Activated naive CD4-positive, alpha-beta T cell treated with anti-CD3 and anti-CD28 coated beads, Interleukin-2, amount 50 U/mL, for 72 hours (primary cell): ENCODE data around the gene AKAP9. TPM values are rescaled to one million over a fixed set of nuclear protein-coding genes. Genes with fewer than 3 reads are reported as not detected.
"Not testable (repeated sequence)": the region's sequence is repeated elsewhere in the genome, so short reads cannot be mapped to it uniquely, and the experiment has no call there.

ENCODE experiments used
- ATAC-seq, 2 donors: fragments of 150-1000 bp; cut with Tn5 transposase; 2 replicates each; pipeline ENCODE4 v1.10.0; 2021; ENCODE audit warnings: mild to moderate bottlenecking in 2 of 2, moderate library complexity in 2 of 2
- DNase-seq, 2 donors: peaks; one replicate each; pipeline ENCODE4 v3.0.0; 2021 to 2022; ENCODE audit warnings: low spot score in 2 of 2
- H3K27ac Mint-ChIP-seq, 2 donors: one replicate each; pipeline ENCODE4 v1.8.0; 2022; ENCODE audit warnings: mild to moderate bottlenecking in 2 of 2, mixed read lengths in 2 of 2
- H3K36me3 Mint-ChIP-seq, 2 donors: one replicate each; pipeline ENCODE4 v1.8.0; 2022; ENCODE audit warnings: mixed read lengths in 2 of 2
- H3K9me3 Mint-ChIP-seq, 2 donors: one replicate each; pipeline ENCODE4 v1.8.0; 2022; ENCODE audit warnings: mixed read lengths in 2 of 2
- total RNA-seq, 2 donors: library from RNA; stranded (reverse); gene quantifications; one replicate each; pipeline ENCODE4 v1.2.3, GENCODE V29; 2022

AKAP9 gene
- total RNA-seq, 2 donors from 2014 or later: 35.5 to 37.9 TPM

GRCh38 chr7:92121681-92122080 lies 181.0 kb downstream of the AKAP9 start:
- no peak overlapping the region for H3K27ac Mint-ChIP-seq
- no peaks in the 10 kb centered on the region for H3K9me3 Mint-ChIP-seq
- DNase-seq (no peak), ATAC-seq (no peak)
- peaks cover 26 to 77% of the 10 kb centered on the region in 2 donors for H3K36me3 Mint-ChIP-seq

DNA sequence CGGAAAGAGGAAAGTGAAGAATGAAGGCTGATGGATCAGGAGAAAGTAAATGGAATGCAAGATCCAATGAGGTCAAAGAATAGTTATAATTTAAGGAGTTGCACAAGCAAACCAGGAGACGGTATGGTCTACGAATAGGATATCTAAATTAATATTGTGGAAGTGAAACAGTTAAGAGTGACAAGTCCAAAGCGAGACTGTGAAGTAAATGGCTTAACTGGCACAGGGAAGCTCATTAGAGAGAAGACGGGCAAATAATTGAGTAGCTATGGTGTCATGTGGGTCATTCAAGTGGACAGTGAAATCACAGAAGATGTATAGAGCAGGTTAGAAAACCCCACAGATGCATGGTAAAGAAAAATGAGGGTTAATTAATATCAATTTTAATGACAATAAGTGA lies 190.4 kb downstream of the AKAP9 start:
- Mint-ChIP-seq H3K9me3 (no peaks in the 10 kb centered on the region), H3K27ac (no peak overlapping the region), H3K36me3 (peaks cover 15 to 35% of the 10 kb centered on the region in 2 donors)
- no peak for ATAC-seq
- no peak for DNase-seq

GRCh38 chr7:92131764-92132330 lies 191.2 kb downstream of the AKAP9 start:
- Mint-ChIP-seq H3K9me3 (no peaks in the 10 kb centered on the region), H3K27ac (no peak overlapping the region), H3K36me3 (peaks cover 15 to 30% of the 10 kb centered on the region in 2 donors)
- no peak for DNase-seq
- no peak for ATAC-seq

GRCh38 chr7:92133133-92133736 lies 192.6 kb downstream of the AKAP9 start:
- no peaks in the 10 kb centered on the region for H3K9me3 Mint-ChIP-seq
- ATAC-seq (peak in 1 of 2 donors; percentile 15), DNase-seq (no peak)
- H3K36me3 Mint-ChIP-seq: peaks cover 15 to 21% of the 10 kb centered on the region in 2 donors
- peak overlapping the region; percentile 93 to 96 for H3K27ac Mint-ChIP-seq

GRCh38 chr7:92133737-92134270 lies 193.1 kb downstream of the AKAP9 start:
- H3K36me3 Mint-ChIP-seq: peaks cover 15 to 19% of the 10 kb centered on the region in 2 donors
- H3K27ac Mint-ChIP-seq: peak overlapping the region; percentile 93 to 97
- DNase-seq: peak; percentile 62 to 75
- peak; percentile 27 to 45 for ATAC-seq
- no peaks in the 10 kb centered on the region for H3K9me3 Mint-ChIP-seq

DNA sequence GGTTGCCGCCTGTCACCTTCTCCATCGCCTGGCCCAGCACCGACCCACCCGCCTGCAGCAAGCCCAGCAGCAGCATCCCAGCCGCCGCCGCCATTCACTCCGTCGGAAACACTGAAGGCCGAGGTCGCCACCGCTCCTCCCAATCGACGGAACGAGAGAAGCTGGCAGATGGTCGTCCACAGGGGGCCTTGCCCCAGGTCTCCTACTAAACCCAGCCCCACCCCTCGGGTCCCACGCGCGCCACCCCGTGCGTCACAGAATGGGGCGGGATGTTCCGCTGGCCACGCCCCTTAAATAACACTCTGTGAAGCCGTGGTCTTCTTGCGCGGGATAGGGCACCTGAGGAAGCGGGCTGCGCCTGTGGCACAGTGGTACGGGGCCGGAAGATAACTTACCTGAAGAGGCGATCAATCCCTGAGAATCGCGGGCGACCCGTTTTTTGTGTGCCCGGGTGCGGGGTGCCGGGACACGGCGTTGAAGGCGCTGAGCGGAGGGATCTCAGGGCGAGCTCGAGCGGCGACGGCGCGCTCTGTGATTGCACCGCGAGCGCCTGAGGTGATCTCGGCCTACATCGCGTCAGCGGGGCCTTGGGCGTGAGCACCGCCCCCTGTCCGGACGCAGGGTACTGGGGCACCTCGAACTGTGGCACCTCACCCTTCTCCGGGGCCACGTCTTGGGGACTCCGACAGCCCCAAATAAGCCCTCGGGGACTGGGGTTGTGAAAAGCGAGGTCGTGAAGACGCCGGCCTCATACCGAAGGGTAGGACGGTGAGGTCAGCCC lies 193.8 kb downstream of the AKAP9 start, which contains the start of gene CYP51A1:
Gene CYP51A1, minus strand, starts transcription at position 207 of the 781 bp plus-strand sequence. Its CDS starts 113 bp downstream, at position 94.
- Mint-ChIP-seq H3K36me3 (peaks cover 12 to 15% of the 10 kb centered on the region in 2 donors), H3K9me3 (no peaks in the 10 kb centered on the region), H3K27ac (peak within 1 kb of the TSS; percentile 93 to 97)
- ATAC-seq: peak; percentile 92 to 94
- DNase-seq: peak; percentile 92 to 93

- peak overlapping the region; percentile 93 to 97 for H3K27ac Mint-ChIP-seq
- DNase-seq: no peak
- ATAC-seq: no peak
Observed at GRCh38 chr7:92135052-92135889, 194.6 kb downstream of the AKAP9 start.

GRCh38 chr7:92137557-92137956 lies 196.9 kb downstream of the AKAP9 start:
- peaks cover 7 to 9% of the 10 kb centered on the region in 2 donors for H3K36me3 Mint-ChIP-seq
- no peak overlapping the region for H3K27ac Mint-ChIP-seq
- no peak for DNase-seq
- no peaks in the 10 kb centered on the region for H3K9me3 Mint-ChIP-seq
- no peak for ATAC-seq

More at GRCh38 chr7:92135052-92135889, 194.6 kb downstream of the AKAP9 start:
- Mint-ChIP-seq H3K36me3 (peaks cover 7 to 15% of the 10 kb centered on the region in 2 donors), H3K9me3 (no peaks in the 10 kb centered on the region)

DNA sequence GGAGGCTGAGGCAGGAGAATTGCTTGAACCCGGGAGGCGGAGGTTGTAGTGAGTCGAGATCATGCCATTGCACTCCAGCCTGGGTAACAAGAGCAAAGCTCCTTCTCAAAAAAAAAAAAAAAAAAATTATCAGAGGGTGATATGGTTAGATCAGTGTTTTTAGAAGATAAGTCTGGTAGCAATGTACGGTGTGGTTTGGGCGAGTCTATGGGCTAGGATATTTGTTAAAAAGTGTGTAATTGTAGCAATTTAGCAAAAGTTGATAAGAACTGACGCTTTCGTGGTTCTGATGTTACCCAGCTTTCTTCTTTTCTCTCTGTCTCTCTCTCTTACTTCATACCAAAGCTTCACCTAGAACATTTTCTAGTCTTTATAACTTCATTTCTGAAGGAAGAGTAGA lies 200.5 kb downstream of the AKAP9 start:
- Mint-ChIP-seq H3K36me3 (no peaks in the 10 kb centered on the region), H3K27ac (no peak overlapping the region), H3K9me3 (no peaks in the 10 kb centered on the region)
- no peak for DNase-seq
- ATAC-seq: no peak

DNA sequence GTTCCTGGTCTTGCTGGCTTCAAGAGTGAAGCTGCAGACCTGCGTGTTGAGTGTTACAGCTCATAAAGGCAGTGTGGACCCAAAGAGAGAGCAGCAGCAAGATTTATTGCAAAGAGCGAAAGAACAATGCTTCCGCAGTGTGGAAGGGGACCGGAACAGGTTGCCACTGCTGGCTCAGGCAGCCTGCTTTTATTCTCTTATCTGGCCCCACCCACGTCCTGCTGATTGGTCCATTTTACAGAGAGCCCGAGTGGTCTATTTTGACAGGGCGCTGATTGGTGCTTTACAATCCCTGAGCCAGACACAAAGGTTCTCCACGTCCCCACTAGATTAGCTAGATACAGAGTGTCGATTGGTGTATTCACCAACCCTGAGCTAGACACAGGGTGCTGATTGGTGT lies 202.1 kb downstream of the AKAP9 start:
- ATAC-seq, H3K27ac Mint-ChIP-seq, H3K36me3 Mint-ChIP-seq: not testable (repeated sequence)

GRCh38 chr7:92143192-92143880 lies 202.7 kb downstream of the AKAP9 start:
- not testable (repeated sequence) for DNase-seq, H3K9me3 Mint-ChIP-seq, ATAC-seq, H3K36me3 Mint-ChIP-seq, H3K27ac Mint-ChIP-seq

More for the DNA sequence above, 202.1 kb downstream of the AKAP9 start:
- not testable (repeated sequence) for H3K9me3 Mint-ChIP-seq, DNase-seq

- Mint-ChIP-seq H3K36me3 (no peaks in the 10 kb centered on the region), H3K27ac (no peak overlapping the region), H3K9me3 (no peaks in the 10 kb centered on the region)
- DNase-seq (no peak), ATAC-seq (no peak)
Observed at GRCh38 chr7:92149736-92150239, 209.1 kb downstream of the AKAP9 start.

- DNase-seq (no peak), ATAC-seq (no peak)
- H3K9me3 Mint-ChIP-seq: no peaks in the 10 kb centered on the region
- no peak overlapping the region for H3K27ac Mint-ChIP-seq
- H3K36me3 Mint-ChIP-seq: no peaks in the 10 kb centered on the region
Observed at GRCh38 chr7:92150450-92151017, 209.9 kb downstream of the AKAP9 start.

GRCh38 chr7:92155108-92155739 lies 214.6 kb downstream of the AKAP9 start:
- ATAC-seq: no peak
- Mint-ChIP-seq H3K36me3 (no peaks in the 10 kb centered on the region), H3K27ac (no peak overlapping the region), H3K9me3 (no peaks in the 10 kb centered on the region)
- DNase-seq: no peak

- no peaks in the 10 kb centered on the region for H3K9me3 Mint-ChIP-seq
- no peak for ATAC-seq
- no peak for DNase-seq
- no peaks in the 10 kb centered on the region for H3K36me3 Mint-ChIP-seq
- no peak overlapping the region for H3K27ac Mint-ChIP-seq
Observed at GRCh38 chr7:92156990-92157389, 216.3 kb downstream of the AKAP9 start.
